Neural progenitor cell (in vitro differentiated cells): ENCODE results near the gene OBSL1.

ENCODE experiments used
- CTCF ChIP-seq: fragments of 200-600 bp; sonication (generic); IDR thresholded peaks from 2 replicates; pipeline ENCODE4 v1.5.1; 2017; ENCODE audit warnings: antibody characterized with exemption, mild to moderate bottlenecking
- EZH2 ChIP-seq: fragments of 200-600 bp; sonication (generic); IDR thresholded peaks from 2 replicates; pipeline ENCODE4 v1.6.1; 2017; ENCODE audit warnings: antibody characterized with exemption, mild to moderate bottlenecking, moderate library complexity

- TF ChIP-seq CTCF (peak; percentile 12), EZH2 (no peak)
Measured at GRCh38 chr2:219537657-219538488, 33.5 kb downstream of the OBSL1 start.
